Measurements from ENCODE around the gene SPDYE4.

DNA sequence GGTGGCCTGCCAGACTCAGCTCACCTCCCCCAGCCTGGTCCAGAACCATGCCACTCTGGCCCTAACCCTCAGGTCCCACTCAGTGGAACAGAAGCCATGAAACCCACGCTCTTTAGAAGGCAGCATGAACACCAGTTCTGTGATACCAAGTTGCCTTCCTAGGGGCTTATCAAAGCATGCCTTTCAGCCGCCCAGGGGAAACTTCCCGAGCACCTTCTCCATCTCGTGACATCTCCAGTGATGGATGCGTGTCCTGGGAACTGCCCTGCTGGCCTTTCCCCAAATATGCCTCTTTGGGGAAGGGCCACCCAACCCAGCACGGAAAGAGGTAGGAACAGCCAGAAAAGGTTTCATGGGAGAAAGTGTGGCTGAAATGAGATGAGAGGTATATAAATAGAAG, 22.0 kb downstream of the SPDYE4 start:
- TF ChIP-seq NRF1 (IDR thresholded peaks at IDR 0.05; ENCODE audit: low read depth, low read length) (no peak), POLR2AphosphoS5 (IDR thresholded peaks at IDR 0.05; ENCODE audit: low read depth, low read length) (no peak), JUND (IDR thresholded peaks at IDR 0.05) (no peak), SIN3A (IDR thresholded peaks at IDR 0.05; ENCODE audit: borderline replicate concordance, low read depth, low read length) (no peak), TAF1 (IDR thresholded peaks at IDR 0.05; ENCODE audit: borderline replicate concordance, low read depth, low read length) (no peak), EZH2phosphoT487 (IDR thresholded peaks at IDR 0.05; ENCODE audit: borderline replicate concordance, low read depth) (no peak), NFIC (IDR thresholded peaks at IDR 0.05; ENCODE audit: borderline replicate concordance) (no peak), EP300 (IDR thresholded peaks at IDR 0.05; ENCODE audit: borderline replicate concordance in 1 of 2, low read depth in 1 of 2, low read length in 1 of 2) (no peak), MXI1 (IDR thresholded peaks at IDR 0.05; ENCODE audit: low read depth, low read length) (no peak)
- TF ChIP-seq, protein P1, sequence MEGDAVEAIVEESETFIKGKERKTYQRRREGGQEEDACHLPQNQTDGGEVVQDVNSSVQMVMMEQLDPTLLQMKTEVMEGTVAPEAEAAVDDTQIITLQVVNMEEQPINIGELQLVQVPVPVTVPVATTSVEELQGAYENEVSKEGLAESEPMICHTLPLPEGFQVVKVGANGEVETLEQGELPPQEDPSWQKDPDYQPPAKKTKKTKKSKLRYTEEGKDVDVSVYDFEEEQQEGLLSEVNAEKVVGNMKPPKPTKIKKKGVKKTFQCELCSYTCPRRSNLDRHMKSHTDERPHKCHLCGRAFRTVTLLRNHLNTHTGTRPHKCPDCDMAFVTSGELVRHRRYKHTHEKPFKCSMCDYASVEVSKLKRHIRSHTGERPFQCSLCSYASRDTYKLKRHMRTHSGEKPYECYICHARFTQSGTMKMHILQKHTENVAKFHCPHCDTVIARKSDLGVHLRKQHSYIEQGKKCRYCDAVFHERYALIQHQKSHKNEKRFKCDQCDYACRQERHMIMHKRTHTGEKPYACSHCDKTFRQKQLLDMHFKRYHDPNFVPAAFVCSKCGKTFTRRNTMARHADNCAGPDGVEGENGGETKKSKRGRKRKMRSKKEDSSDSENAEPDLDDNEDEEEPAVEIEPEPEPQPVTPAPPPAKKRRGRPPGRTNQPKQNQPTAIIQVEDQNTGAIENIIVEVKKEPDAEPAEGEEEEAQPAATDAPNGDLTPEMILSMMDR (IDR thresholded peaks at IDR 0.05), result no peak
- TF ChIP-seq, protein P2, sequence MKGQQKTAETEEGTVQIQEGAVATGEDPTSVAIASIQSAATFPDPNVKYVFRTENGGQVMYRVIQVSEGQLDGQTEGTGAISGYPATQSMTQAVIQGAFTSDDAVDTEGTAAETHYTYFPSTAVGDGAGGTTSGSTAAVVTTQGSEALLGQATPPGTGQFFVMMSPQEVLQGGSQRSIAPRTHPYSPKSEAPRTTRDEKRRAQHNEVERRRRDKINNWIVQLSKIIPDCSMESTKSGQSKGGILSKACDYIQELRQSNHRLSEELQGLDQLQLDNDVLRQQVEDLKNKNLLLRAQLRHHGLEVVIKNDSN (IDR thresholded peaks at IDR 0.05; ENCODE audit: borderline replicate concordance, low read depth), result no peak
- TF ChIP-seq, protein P3, sequence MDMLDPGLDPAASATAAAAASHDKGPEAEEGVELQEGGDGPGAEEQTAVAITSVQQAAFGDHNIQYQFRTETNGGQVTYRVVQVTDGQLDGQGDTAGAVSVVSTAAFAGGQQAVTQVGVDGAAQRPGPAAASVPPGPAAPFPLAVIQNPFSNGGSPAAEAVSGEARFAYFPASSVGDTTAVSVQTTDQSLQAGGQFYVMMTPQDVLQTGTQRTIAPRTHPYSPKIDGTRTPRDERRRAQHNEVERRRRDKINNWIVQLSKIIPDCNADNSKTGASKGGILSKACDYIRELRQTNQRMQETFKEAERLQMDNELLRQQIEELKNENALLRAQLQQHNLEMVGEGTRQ (IDR thresholded peaks at IDR 0.05; ENCODE audit: borderline replicate concordance, low read depth, low read length), result no peak
- TF ChIP-seq, protein P4, sequence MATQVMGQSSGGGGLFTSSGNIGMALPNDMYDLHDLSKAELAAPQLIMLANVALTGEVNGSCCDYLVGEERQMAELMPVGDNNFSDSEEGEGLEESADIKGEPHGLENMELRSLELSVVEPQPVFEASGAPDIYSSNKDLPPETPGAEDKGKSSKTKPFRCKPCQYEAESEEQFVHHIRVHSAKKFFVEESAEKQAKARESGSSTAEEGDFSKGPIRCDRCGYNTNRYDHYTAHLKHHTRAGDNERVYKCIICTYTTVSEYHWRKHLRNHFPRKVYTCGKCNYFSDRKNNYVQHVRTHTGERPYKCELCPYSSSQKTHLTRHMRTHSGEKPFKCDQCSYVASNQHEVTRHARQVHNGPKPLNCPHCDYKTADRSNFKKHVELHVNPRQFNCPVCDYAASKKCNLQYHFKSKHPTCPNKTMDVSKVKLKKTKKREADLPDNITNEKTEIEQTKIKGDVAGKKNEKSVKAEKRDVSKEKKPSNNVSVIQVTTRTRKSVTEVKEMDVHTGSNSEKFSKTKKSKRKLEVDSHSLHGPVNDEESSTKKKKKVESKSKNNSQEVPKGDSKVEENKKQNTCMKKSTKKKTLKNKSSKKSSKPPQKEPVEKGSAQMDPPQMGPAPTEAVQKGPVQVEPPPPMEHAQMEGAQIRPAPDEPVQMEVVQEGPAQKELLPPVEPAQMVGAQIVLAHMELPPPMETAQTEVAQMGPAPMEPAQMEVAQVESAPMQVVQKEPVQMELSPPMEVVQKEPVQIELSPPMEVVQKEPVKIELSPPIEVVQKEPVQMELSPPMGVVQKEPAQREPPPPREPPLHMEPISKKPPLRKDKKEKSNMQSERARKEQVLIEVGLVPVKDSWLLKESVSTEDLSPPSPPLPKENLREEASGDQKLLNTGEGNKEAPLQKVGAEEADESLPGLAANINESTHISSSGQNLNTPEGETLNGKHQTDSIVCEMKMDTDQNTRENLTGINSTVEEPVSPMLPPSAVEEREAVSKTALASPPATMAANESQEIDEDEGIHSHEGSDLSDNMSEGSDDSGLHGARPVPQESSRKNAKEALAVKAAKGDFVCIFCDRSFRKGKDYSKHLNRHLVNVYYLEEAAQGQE (IDR thresholded peaks at IDR 0.05; ENCODE audit: low read depth, low read length), result no peak
